ENCODE measurements around the gene RAB36. TPM values are rescaled to one million over a fixed set of nuclear protein-coding genes. Genes with fewer than 3 reads are reported as not detected.

RAB36 gene
- total RNA-seq, 6 experiments from 2014 or later: 5.4 to 7.1 (median 6.3) TPM

GRCh38 chr22:23121000-23121421 is 24.3 kb upstream of the RAB36 start:
- Mint-ChIP-seq H3K27ac (no peak overlapping the region), H3K27me3 (ENCODE audit: insufficient read depth) (peaks cover 7% of the 10 kb centered on the region), H3K9me3 (no peaks in the 10 kb centered on the region), H3K4me1 (ENCODE audit: low read depth) (no peaks in the 10 kb centered on the region; the same call in 1 of the 2 replicates), H3K36me3 (ENCODE audit: low read depth) (peaks cover 5% of the 10 kb centered on the region; the same call in 1 of the 2 replicates), H3K4me3 (no peak overlapping the region)
- DNase-seq: no peak
- no peak for TF ChIP-seq CTCF (IDR thresholded peaks at IDR 0.05)

DNA sequence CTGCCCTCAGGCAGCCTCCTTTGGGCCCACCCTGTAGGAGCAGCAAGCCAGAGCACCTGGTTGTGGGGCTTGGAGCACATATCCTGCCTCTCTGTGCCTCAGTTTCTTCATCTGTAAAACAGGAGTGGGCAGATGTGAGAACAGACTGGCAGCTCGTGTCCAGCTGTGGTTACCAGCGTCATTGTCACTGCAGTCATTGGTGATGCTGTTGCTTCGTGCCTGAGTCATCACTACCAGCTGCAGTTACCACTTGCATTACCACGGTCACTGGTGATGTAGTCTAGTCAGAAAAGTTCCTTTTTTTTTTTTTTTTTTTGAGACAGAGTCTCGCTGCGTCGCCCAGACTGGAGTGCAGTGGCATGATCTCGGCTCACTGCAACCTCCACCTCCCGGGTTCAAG is 23.9 kb upstream of the RAB36 start:
- Mint-ChIP-seq H3K4me3 (no peak overlapping the region), H3K4me1 (ENCODE audit: low read depth) (no peaks in the 10 kb centered on the region; the same call in 1 of the 2 replicates), H3K27me3 (ENCODE audit: insufficient read depth) (peaks cover 11% of the 10 kb centered on the region), H3K27ac (no peak overlapping the region; the same call in 1 of the 2 replicates), H3K36me3 (ENCODE audit: low read depth) (peaks cover 5% of the 10 kb centered on the region; the same call in 1 of the 2 replicates), H3K9me3 (no peaks in the 10 kb centered on the region)
- peak; percentile 33 for DNase-seq
- TF ChIP-seq CTCF (IDR thresholded peaks at IDR 0.05): no peak

DNA sequence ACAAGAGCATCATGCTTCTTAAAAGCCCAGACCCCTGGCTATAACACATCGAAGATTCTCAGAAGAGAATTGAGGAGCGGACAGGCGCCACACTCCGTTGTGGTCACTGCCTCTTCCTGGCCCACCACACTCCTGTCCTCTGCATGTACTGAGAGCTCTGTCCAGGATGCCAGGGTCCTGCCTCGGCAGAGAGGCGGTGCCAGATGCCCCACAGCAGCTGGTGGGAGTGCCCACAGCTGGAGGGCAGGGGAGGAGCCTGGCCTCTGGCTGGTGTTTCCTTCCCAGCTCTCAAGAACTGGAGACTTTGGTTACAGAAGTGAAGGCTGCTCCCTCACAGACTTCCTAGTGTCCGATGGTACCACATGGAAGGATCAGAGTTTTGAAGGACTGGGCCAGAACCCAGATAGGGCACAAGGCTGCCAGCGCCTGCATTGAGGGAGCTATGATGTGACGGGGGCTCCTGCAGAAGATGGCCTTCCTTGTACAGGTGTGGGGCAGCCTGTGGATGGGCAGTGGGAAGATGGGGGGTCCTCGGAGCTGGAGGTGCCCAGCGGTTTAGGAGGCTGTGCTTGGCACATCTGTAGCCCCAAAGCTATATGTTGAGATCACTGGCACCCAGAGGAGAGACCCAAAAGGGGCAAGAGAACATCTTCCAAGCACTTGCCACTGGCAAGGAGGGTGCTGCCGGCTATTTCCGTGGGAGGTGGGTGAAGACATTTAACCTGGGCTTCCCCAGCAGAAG is 22.9 kb upstream of the RAB36 start:
- H3K27ac Mint-ChIP-seq: no peak overlapping the region

GRCh38 chr22:23122992-23123803 is 22.1 kb upstream of the RAB36 start:
- H3K27me3 Mint-ChIP-seq (ENCODE audit: insufficient read depth): peaks cover 15% of the 10 kb centered on the region
- H3K36me3 Mint-ChIP-seq (ENCODE audit: low read depth): peaks cover 5% of the 10 kb centered on the region; the same call in 1 of the 2 replicates
- no peaks in the 10 kb centered on the region for H3K9me3 Mint-ChIP-seq
- no peak for TF ChIP-seq CTCF (IDR thresholded peaks at IDR 0.05)
- DNase-seq: no peak
- H3K4me3 Mint-ChIP-seq: no peak overlapping the region
- no peak overlapping the region for H3K27ac Mint-ChIP-seq
- H3K4me1 Mint-ChIP-seq (ENCODE audit: low read depth): peaks cover 3% of the 10 kb centered on the region

More for the DNA sequence above, 22.9 kb upstream of the RAB36 start:
- peaks cover 15% of the 10 kb centered on the region for H3K27me3 Mint-ChIP-seq (ENCODE audit: insufficient read depth)
- no peak for DNase-seq
- no peak overlapping the region for H3K4me3 Mint-ChIP-seq
- H3K36me3 Mint-ChIP-seq (ENCODE audit: low read depth): peaks cover 5% of the 10 kb centered on the region; the same call in 1 of the 2 replicates
- TF ChIP-seq CTCF (IDR thresholded peaks at IDR 0.05): no peak
- no peaks in the 10 kb centered on the region; the same call in 1 of the 2 replicates for H3K4me1 Mint-ChIP-seq (ENCODE audit: low read depth)
- H3K9me3 Mint-ChIP-seq: no peaks in the 10 kb centered on the region

DNA sequence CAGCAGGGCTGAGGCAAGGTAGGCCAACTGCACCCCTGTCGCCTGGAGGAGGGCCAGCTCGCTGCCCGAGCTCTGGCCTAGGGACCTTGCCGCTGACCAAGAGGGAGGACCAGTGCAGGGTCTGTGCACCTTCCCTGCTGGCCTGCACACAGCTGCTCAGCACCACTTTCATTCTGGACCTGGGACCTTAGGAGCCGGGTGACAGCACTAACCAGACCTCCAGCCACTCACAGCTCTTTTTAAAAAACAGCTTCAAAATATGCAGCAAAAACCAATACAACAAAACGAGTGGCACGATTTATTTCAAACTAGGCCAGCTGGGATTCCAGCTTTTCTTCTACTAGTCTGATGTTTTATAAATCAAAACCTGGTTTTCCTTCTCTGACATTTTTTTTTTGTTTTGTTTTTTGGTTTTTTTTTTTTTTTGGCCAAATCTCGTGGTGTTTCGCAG is 21.4 kb upstream of the RAB36 start:
- Mint-ChIP-seq H3K4me1 (ENCODE audit: low read depth) (peaks cover 6% of the 10 kb centered on the region), H3K27me3 (ENCODE audit: insufficient read depth) (peaks cover 20% of the 10 kb centered on the region), H3K36me3 (ENCODE audit: low read depth) (peaks cover 5% of the 10 kb centered on the region; the same call in 1 of the 2 replicates), H3K9me3 (no peaks in the 10 kb centered on the region), H3K27ac (no peak overlapping the region), H3K4me3 (no peak overlapping the region)
- no peak for DNase-seq
- no peak for TF ChIP-seq CTCF (IDR thresholded peaks at IDR 0.05)

Measured in HFFc6 (cell line).